Esophagus squamous epithelium (tissue), 4 donors: ENCODE results near the gene IGF1R.

Experiments used
- CTCF ChIP-seq, 6 experiments: fragments of 450-650 bp in 4 of 6; fragments of 200-600 bp in 2 of 6; sonication (generic) in 2 of 6; IDR thresholded peaks; one replicate each; pipeline ENCODE4 v1.5.1; 2016 to 2019; ENCODE audit warnings: antibody characterized with exemption in 6 of 6, mild to moderate bottlenecking in 4 of 6, moderate library complexity in 4 of 6
- POLR2A ChIP-seq, 4 donors: fragments of 450-650 bp; IDR thresholded peaks; one replicate each; pipeline ENCODE4 v1.6.1; 2017; ENCODE audit warnings: antibody characterized with exemption in 4 of 4, mild to moderate bottlenecking in 4 of 4, moderate library complexity in 3 of 4

GRCh38 chr15:98725874-98726273, 77.5 kb downstream of the IGF1R start:
- TF ChIP-seq POLR2A (IDR thresholded peaks at IDR 0.05) = no peak
- TF ChIP-seq CTCF (IDR thresholded peaks at IDR 0.05) = no peak
